Karpas-422 (cell line): ENCODE results near the gene AQP6. TPM values are rescaled to one million over a fixed set of nuclear protein-coding genes. Genes with fewer than 3 reads are reported as not detected.
A peak's percentile ranks its signal among the peaks of the same experiment; 100 is the strongest.

ENCODE experiments used
- DNase-seq: peaks from one replicate; pipeline ENCODE4 v3.0.0-alpha.2; 2015
- H2AFZ ChIP-seq: fragments of 200-600 bp; sonication (generic); 2 replicates; pipeline ENCODE4 v1.6.1; 2014; ENCODE audit warnings: antibody characterized with exemption, low read length, mixed read lengths
- H3K27ac ChIP-seq: fragments of 200-600 bp; sonication (generic); 2 replicates; pipeline ENCODE4 v1.5.1; 2014; ENCODE audit warnings: mild to moderate bottlenecking, low read length, moderate library complexity
- H3K27me3 ChIP-seq: fragments of 200-600 bp; sonication (generic); 2 replicates; pipeline ENCODE4 v1.6.1; 2014; ENCODE audit warnings: low read length, mixed read lengths
- H3K36me3 ChIP-seq: fragments of 200-600 bp; sonication (generic); 2 replicates; pipeline ENCODE4 v1.6.1; 2014; ENCODE audit warnings: low read length, mixed read lengths; ENCODE audit not compliant: insufficient read depth
- H3K4me1 ChIP-seq: fragments of 200-600 bp; sonication (generic); 2 replicates; pipeline ENCODE4 v1.6.1; 2014; ENCODE audit warnings: mild to moderate bottlenecking, low read length, mixed read lengths
- H3K4me2 ChIP-seq: fragments of 200-600 bp; sonication (generic); 2 replicates; pipeline ENCODE4 v1.6.1; 2014; ENCODE audit warnings: low read length, low read depth, mild to moderate bottlenecking; ENCODE audit not compliant: poor library complexity, severe bottlenecking
- H3K4me3 ChIP-seq: fragments of 200-600 bp; sonication (generic); 2 replicates; pipeline ENCODE4 v1.5.1; 2014; ENCODE audit warnings: mild to moderate bottlenecking, antibody characterized with exemption, low read length, mixed read lengths
- H3K79me2 ChIP-seq: fragments of 200-600 bp; sonication (generic); 2 replicates; pipeline ENCODE4 v1.6.1; 2014; ENCODE audit warnings: mild to moderate bottlenecking, low read length, mixed read lengths
- H3K9ac ChIP-seq: fragments of 200-600 bp; sonication (generic); 2 replicates; pipeline ENCODE4 v1.6.0; 2014; ENCODE audit warnings: low read length
- H3K9me2 ChIP-seq: fragments of 200-600 bp; sonication (generic), shearing (Covaris generic); replicated peaks from 2 replicates; pipeline ENCODE4 v1.6.0; 2014; ENCODE audit warnings: mild to moderate bottlenecking, low read length, moderate library complexity; ENCODE audit not compliant: insufficient read depth
- H3K9me3 ChIP-seq: fragments of 300-700, 200-600 bp; sonication (generic); 2 replicates; pipeline ENCODE4 v1.6.1; 2014; ENCODE audit warnings: low read length, mixed read lengths
- H4K20me1 ChIP-seq: fragments of 200-600 bp; sonication (generic); 2 replicates; pipeline ENCODE4 v1.6.1; 2014; ENCODE audit warnings: mild to moderate bottlenecking, antibody characterized with exemption, low read length, low read depth; ENCODE audit not compliant: insufficient read depth
- total RNA-seq: library from RNA; depleted of rRNA; stranded (reverse); fragments of >200 nt; shearing (Covaris generic); gene quantifications from 2 replicates; pipeline ENCODE4 v1.2.3, GENCODE V29; 2014; ENCODE audit warnings: low replicate concordance

Gene AQP6
- total RNA-seq, 1 experiment from 2014 or later, result 0.04 TPM

- H3K4me2 ChIP-seq, result no peak overlapping the region
- H3K4me1 ChIP-seq, result peaks cover 41% of the 10 kb centered on the region
- H3K9me2 ChIP-seq, result no peaks in the 10 kb centered on the region
- H2AFZ ChIP-seq, result no peak overlapping the region
- peaks cover 60% of the 10 kb centered on the region for H3K79me2 ChIP-seq
- peaks cover 59% of the 10 kb centered on the region for H3K36me3 ChIP-seq
- H3K4me3 ChIP-seq, result no peak overlapping the region
- no peaks in the 10 kb centered on the region for H3K27me3 ChIP-seq
- H3K27ac ChIP-seq, result 0 out of 2 replicates have a peak overlapping the region, but pooled peaks have one; percentile 13
- H4K20me1 ChIP-seq, result no peaks in the 10 kb centered on the region
- no peak for DNase-seq
- no peaks in the 10 kb centered on the region for H3K9me3 ChIP-seq
- H3K9ac ChIP-seq, result no peak overlapping the region
Observed at GRCh38 chr12:50004696-50005095, 31.9 kb downstream of the AQP6 start.

- H3K4me1 ChIP-seq, result peaks cover 45% of the 10 kb centered on the region
- no peaks in the 10 kb centered on the region for H3K9me3 ChIP-seq
- 0 out of 2 replicates have a peak overlapping the region, but pooled peaks have one; percentile 77 for H3K27ac ChIP-seq
- H3K79me2 ChIP-seq, result peaks cover 64% of the 10 kb centered on the region
- peaks cover 63% of the 10 kb centered on the region for H3K36me3 ChIP-seq
- H2AFZ ChIP-seq, result no peak overlapping the region
- DNase-seq, result no peak
- H4K20me1 ChIP-seq, result no peaks in the 10 kb centered on the region
- no peak overlapping the region for H3K4me3 ChIP-seq
- H3K27me3 ChIP-seq, result no peaks in the 10 kb centered on the region
- no peak overlapping the region for H3K9ac ChIP-seq
- no peaks in the 10 kb centered on the region for H3K9me2 ChIP-seq
- no peak overlapping the region for H3K4me2 ChIP-seq
Observed at GRCh38 chr12:50005175-50005574, 32.4 kb downstream of the AQP6 start.

DNA sequence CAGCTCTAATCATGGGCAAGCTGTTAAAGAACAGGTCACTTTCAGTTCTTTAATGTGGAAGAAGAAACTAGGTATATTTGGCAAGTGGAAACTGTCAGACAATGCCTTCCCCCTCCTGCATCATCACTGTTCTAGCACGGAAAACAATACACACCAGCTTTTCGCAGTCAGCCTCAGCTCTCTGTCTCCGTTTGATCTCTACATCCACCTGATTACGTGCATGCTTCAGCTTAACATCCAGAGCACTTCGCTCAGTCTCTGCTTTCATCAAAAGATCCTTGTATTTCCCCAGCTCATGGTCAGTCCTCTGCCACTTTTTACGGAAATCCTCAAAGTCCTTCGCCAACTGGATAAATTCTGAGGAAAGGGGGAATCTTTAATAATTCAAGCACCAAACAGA is 33.5 kb downstream of the AQP6 start:
- Histone ChIP-seq H3K9me2 (no peaks in the 10 kb centered on the region), H3K27ac (peak overlapping the region; percentile 77), H2AFZ (no peak overlapping the region), H3K27me3 (no peaks in the 10 kb centered on the region), H3K4me3 (no peak overlapping the region; the same call in 1 of the 2 replicates), H3K9me3 (no peaks in the 10 kb centered on the region), H3K79me2 (peaks cover 69% of the 10 kb centered on the region), H3K4me1 (peaks cover 45% of the 10 kb centered on the region), H3K36me3 (peaks cover 59% of the 10 kb centered on the region), H3K9ac (peak overlapping the region; percentile 18; the same call in 1 of the 2 replicates), H4K20me1 (no peaks in the 10 kb centered on the region), H3K4me2 (peak overlapping the region; percentile 53)
- no peak for DNase-seq

DNA sequence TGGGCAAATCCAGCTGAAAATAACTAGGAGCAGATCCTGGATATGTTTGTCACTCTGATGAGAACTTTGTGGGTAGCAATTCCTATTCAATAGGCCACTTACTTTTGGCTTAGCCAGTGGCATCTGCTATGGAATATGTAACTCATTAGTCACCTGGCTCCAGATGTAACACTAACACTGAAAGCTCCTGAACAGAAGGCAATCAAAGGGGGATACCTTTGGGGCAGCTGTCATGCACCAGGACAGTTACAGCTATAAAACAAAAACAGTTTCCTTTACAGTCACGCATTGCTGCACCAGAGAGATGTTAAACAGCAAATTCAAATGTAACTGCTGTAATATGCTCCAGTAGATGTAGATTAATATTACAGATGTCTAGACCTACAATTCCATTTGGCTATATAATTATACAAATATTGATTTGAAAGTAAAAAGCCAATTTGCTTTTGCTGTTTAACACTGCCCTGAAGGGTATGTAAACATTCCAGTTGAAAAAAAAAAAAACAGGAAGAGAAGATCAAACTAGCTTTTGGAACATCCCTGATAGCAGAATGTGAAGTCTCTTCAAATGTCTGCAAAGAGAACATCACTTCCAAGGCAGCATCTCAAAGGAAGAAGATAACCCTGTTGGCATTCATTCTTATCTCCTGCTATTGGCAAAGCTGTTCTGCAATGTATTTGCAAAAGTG is 34.2 kb downstream of the AQP6 start:
- Histone ChIP-seq H3K79me2 (peaks cover 71% of the 10 kb centered on the region), H3K9me2 (no peaks in the 10 kb centered on the region), H2AFZ (no peak overlapping the region), H3K4me1 (peaks cover 45% of the 10 kb centered on the region), H3K4me2 (peak overlapping the region; percentile 53), H3K36me3 (peaks cover 54% of the 10 kb centered on the region), H3K9me3 (no peaks in the 10 kb centered on the region), H3K4me3 (no peak overlapping the region; the same call in 1 of the 2 replicates), H3K9ac (peak overlapping the region; percentile 28), H3K27ac (peak overlapping the region; percentile 77), H3K27me3 (no peaks in the 10 kb centered on the region), H4K20me1 (no peaks in the 10 kb centered on the region)
- no peak for DNase-seq

- Histone ChIP-seq H4K20me1 (no peaks in the 10 kb centered on the region), H3K27me3 (no peaks in the 10 kb centered on the region), H3K9ac (no peak overlapping the region), H3K4me3 (no peak overlapping the region), H3K9me2 (no peaks in the 10 kb centered on the region), H2AFZ (no peak overlapping the region), H3K36me3 (peaks cover 26% of the 10 kb centered on the region; the same call in 1 of the 2 replicates), H3K4me2 (no peak overlapping the region), H3K27ac (no peak overlapping the region), H3K9me3 (no peaks in the 10 kb centered on the region), H3K79me2 (peaks cover 77% of the 10 kb centered on the region), H3K4me1 (peaks cover 10% of the 10 kb centered on the region)
- DNase-seq, result no peak
Observed at GRCh38 chr12:50013361-50014147, 40.8 kb downstream of the AQP6 start.

DNA sequence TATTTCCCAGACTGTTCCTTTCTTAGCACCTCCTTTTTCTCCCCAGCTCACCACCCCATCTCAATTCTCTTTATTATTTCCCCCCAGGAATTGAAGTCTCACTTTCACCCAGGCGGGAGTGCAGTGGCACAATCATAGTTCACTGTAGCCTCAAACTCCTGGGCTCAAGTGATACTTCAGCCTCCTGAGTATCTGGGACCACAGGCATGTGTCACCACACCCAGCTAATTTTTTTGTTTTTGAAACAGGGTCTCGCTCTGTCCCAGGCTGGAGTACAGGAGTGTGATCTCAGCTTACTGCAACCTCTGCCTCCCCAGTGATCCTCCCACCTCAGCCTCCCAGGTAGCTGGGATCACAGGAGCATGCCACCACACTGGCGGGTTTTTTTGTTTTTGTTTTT is 41.6 kb downstream of the AQP6 start:
- no peaks in the 10 kb centered on the region for H4K20me1 ChIP-seq
- H3K4me1 ChIP-seq, result peaks cover 6% of the 10 kb centered on the region
- no peak overlapping the region for H3K9ac ChIP-seq
- H3K79me2 ChIP-seq, result peaks cover 78% of the 10 kb centered on the region
- no peaks in the 10 kb centered on the region for H3K9me2 ChIP-seq
- no peak overlapping the region for H3K27ac ChIP-seq
- peaks cover 23% of the 10 kb centered on the region; the same call in 1 of the 2 replicates for H3K36me3 ChIP-seq
- H2AFZ ChIP-seq, result no peak overlapping the region
- DNase-seq, result no peak
- no peaks in the 10 kb centered on the region for H3K9me3 ChIP-seq
- H3K4me3 ChIP-seq, result no peak overlapping the region
- no peaks in the 10 kb centered on the region for H3K27me3 ChIP-seq
- no peak overlapping the region for H3K4me2 ChIP-seq

- DNase-seq, result no peak
- no peak overlapping the region for H3K9ac ChIP-seq
- no peak overlapping the region for H3K4me3 ChIP-seq
- H3K9me3 ChIP-seq, result no peaks in the 10 kb centered on the region
- no peak overlapping the region for H3K27ac ChIP-seq
- peaks cover 25% of the 10 kb centered on the region; the same call in 1 of the 2 replicates for H3K36me3 ChIP-seq
- H3K4me2 ChIP-seq, result no peak overlapping the region
- peaks cover 88% of the 10 kb centered on the region for H3K79me2 ChIP-seq
- H3K9me2 ChIP-seq, result no peaks in the 10 kb centered on the region
- no peaks in the 10 kb centered on the region for H3K27me3 ChIP-seq
- H4K20me1 ChIP-seq, result no peaks in the 10 kb centered on the region
- peaks cover 15% of the 10 kb centered on the region for H3K4me1 ChIP-seq
- no peak overlapping the region for H2AFZ ChIP-seq
Observed at GRCh38 chr12:50016501-50017475, 44.0 kb downstream of the AQP6 start.
